Neural cell (in vitro differentiated cells): ENCODE measurements around the gene SNX21. TPM values are rescaled to one million over a fixed set of nuclear protein-coding genes. Genes with fewer than 3 reads are reported as not detected.

Experiments used
- H2AFZ ChIP-seq: fragments of 200-600, 300-800 bp; sonication (generic), shearing (Covaris generic); 2 replicates; pipeline ENCODE4 v1.6.0; 2014; ENCODE audit warnings: low read depth, mild to moderate bottlenecking, antibody characterized with exemption, low read length, moderate library complexity
- H3F3A ChIP-seq: fragments of 200-600 bp; shearing (Covaris generic); 2 replicates; pipeline ENCODE4 v1.6.1; 2016; ENCODE audit warnings: mild to moderate bottlenecking, moderate library complexity, mixed read lengths, antibody characterized with exemption, low read length; ENCODE audit not compliant: insufficient read depth, poor library complexity, severe bottlenecking
- H3K27ac ChIP-seq: fragments of 200-600, 300-800 bp; sonication (generic), shearing (Covaris generic); 2 replicates; pipeline ENCODE4 v1.5.1; 2014; ENCODE audit warnings: mild to moderate bottlenecking, low read length, moderate library complexity
- H3K27me3 ChIP-seq: fragments of 300-800, 200-600 bp; sonication (generic), shearing (Covaris generic); 2 replicates; pipeline ENCODE4 v1.6.0; 2014; ENCODE audit warnings: mild to moderate bottlenecking, low read depth, low read length, moderate library complexity; ENCODE audit not compliant: insufficient read depth
- H3K36me3 ChIP-seq: fragments of 300-800, 200-600 bp; sonication (generic), shearing (Covaris generic); 2 replicates; pipeline ENCODE4 v1.5.1; 2014; ENCODE audit warnings: mild to moderate bottlenecking, antibody characterized with exemption, low read length, moderate library complexity; ENCODE audit not compliant: insufficient read depth
- H3K4me2 ChIP-seq: fragments of 300-800, 200-600 bp; sonication (generic), shearing (Covaris generic); 2 replicates; pipeline ENCODE4 v1.6.0; 2014; ENCODE audit warnings: mild to moderate bottlenecking, low read length
- H3K4me3 ChIP-seq: fragments of 300-800, 200-600 bp; sonication (generic), shearing (Covaris generic); 2 replicates; pipeline ENCODE4 v1.5.1; 2014; ENCODE audit warnings: mild to moderate bottlenecking, low read length, moderate library complexity
- H3K79me2 ChIP-seq: fragments of 200-600 bp; shearing (Covaris generic); replicated peaks from 2 replicates; pipeline ENCODE4 v1.6.0; 2014; ENCODE audit warnings: mild to moderate bottlenecking, low read length, moderate library complexity; ENCODE audit not compliant: insufficient read depth
- H3K9ac ChIP-seq: fragments of 300-800, 200-600 bp; sonication (generic), shearing (Covaris generic); 2 replicates; pipeline ENCODE4 v1.6.1; 2016; ENCODE audit warnings: mild to moderate bottlenecking, low read length, mixed read lengths
- H3K9me2 ChIP-seq: fragments of 200-600 bp; shearing (Covaris generic); 2 replicates; pipeline ENCODE4 v1.6.1; 2016; ENCODE audit warnings: mild to moderate bottlenecking, low read length, mixed read lengths; ENCODE audit not compliant: insufficient read depth
- H3K9me3 ChIP-seq: fragments of 200-600, 300-800 bp; sonication (generic), shearing (Covaris generic); 2 replicates; pipeline ENCODE4 v1.6.1; 2016; ENCODE audit warnings: mild to moderate bottlenecking, mixed run types, low read length, moderate library complexity, mixed read lengths
- H4K20me1 ChIP-seq: fragments of 200-600 bp; shearing (Covaris generic); 2 replicates; pipeline ENCODE4 v1.6.1; 2016; ENCODE audit warnings: mild to moderate bottlenecking, mixed run types; ENCODE audit not compliant: insufficient read depth
- EP300 ChIP-seq: fragments of 450-650 bp; conservative IDR thresholded peaks from 2 replicates; pipeline ENCODE4 v1.6.1; 2014; ENCODE audit warnings: antibody characterized with exemption, mild to moderate bottlenecking, moderate library complexity; ENCODE audit not compliant: poor library complexity, severe bottlenecking
- EZH2 ChIP-seq: fragments of 200-600, 300-800 bp; shearing (Covaris generic), sonication (generic); IDR thresholded peaks from 2 replicates; pipeline ENCODE4 v1.6.1; 2014; ENCODE audit warnings: antibody characterized with exemption, low read length, borderline replicate concordance, mild to moderate bottlenecking; ENCODE audit not compliant: insufficient read depth, poor library complexity, severe bottlenecking
- MXI1 ChIP-seq: fragments of 450-650 bp; conservative IDR thresholded peaks from 2 replicates; pipeline ENCODE4 v1.6.1; 2014; ENCODE audit warnings: antibody characterized with exemption, mild to moderate bottlenecking; ENCODE audit not compliant: poor library complexity, severe bottlenecking
- POLR2AphosphoS5 ChIP-seq: IDR thresholded peaks from 2 replicates; pipeline ENCODE4 v1.6.1; 2012
- RAD21 ChIP-seq: fragments of 450-650 bp; conservative IDR thresholded peaks from 2 replicates; pipeline ENCODE4 v1.6.1; 2014; ENCODE audit warnings: antibody characterized with exemption, mild to moderate bottlenecking, moderate library complexity
- SMC3 ChIP-seq: fragments of 450-650 bp; conservative IDR thresholded peaks from 2 replicates; pipeline ENCODE4 v1.6.1; 2014; ENCODE audit warnings: antibody characterized with exemption, mild to moderate bottlenecking, moderate library complexity; ENCODE audit not compliant: poor library complexity
- TAF1 ChIP-seq: IDR thresholded peaks from 2 replicates; pipeline ENCODE4 v1.6.1; 2012; ENCODE audit warnings: low read depth
- polyA plus RNA-seq: library from polyadenylated mRNA; depleted of rRNA; stranded (reverse); fragments of >200 nt; gene quantifications from 2 replicates; pipeline ENCODE4 v1.2.3, GENCODE V29; 2014
- TF ChIP-seq, protein P1 (sequence below): IDR thresholded peaks from 2 replicates; pipeline ENCODE4 v1.6.1; 2012; ENCODE audit warnings: borderline replicate concordance
- TF ChIP-seq, protein P2 (sequence below): fragments of 450-650 bp; IDR thresholded peaks from 2 replicates; pipeline ENCODE4 v1.5.1; 2014; ENCODE audit warnings: antibody characterized with exemption, mild to moderate bottlenecking, moderate library complexity; ENCODE audit not compliant: poor library complexity, severe bottlenecking

Gene SNX21
- polyA plus RNA-seq, 1 donor from 2014 or later = 7.2 TPM

DNA sequence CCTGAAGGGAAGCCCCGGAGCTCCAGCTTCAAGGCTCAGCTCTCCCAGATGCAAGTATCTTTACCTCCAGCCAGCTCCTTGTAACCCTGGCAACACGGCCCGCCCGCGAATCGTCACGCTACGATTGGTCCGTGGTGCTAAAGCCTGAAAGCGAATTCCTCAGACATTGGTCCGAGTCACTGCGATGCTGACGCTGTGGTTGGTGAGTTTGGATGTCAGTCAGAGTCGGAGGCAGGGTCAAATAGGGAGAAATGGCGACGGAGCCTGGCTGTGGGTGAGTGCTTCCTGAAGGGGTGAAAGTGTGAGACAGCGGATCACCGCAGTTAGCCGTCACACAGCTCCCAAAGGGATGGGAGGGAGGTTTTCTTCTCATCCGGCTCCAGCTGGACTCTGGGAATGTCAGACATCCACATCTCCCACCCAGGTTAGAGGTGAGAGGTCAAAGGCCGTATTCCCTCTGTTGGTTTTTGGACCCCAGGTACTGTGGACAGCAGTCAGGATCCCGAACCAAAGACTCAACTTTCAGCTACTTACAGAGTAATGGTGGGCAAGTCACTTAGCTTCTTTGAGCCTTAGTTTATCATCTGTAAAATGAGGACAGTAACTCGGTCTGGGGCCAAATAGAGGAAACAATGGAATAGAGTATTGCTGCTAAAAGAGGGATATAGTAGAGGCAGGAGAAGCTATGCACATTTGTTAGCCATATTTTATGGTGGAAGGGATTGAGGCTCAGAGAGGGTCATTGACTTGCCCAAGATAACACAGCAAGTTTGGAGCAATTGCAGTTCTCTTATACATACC lies 47.6 kb downstream of the SNX21 start, which contains the start of gene ZSWIM1:
Gene ZSWIM1, plus strand, starts transcription at position 240 of the 801 bp plus-strand sequence. CDS start 1,366 bp downstream, outside the sequence.
- no peaks in the 10 kb centered on the region for H3K36me3 ChIP-seq
- peak within 1 kb of the TSS; percentile 67 for H3K4me3 ChIP-seq
- TF ChIP-seq EP300 (no peak), SMC3 (no peak), POLR2AphosphoS5 (peak; percentile 94), TAF1 (peak; percentile 87), MXI1 (peak; percentile 81), EZH2 (no peak), RAD21 (no peak)
- TF ChIP-seq, protein P1, sequence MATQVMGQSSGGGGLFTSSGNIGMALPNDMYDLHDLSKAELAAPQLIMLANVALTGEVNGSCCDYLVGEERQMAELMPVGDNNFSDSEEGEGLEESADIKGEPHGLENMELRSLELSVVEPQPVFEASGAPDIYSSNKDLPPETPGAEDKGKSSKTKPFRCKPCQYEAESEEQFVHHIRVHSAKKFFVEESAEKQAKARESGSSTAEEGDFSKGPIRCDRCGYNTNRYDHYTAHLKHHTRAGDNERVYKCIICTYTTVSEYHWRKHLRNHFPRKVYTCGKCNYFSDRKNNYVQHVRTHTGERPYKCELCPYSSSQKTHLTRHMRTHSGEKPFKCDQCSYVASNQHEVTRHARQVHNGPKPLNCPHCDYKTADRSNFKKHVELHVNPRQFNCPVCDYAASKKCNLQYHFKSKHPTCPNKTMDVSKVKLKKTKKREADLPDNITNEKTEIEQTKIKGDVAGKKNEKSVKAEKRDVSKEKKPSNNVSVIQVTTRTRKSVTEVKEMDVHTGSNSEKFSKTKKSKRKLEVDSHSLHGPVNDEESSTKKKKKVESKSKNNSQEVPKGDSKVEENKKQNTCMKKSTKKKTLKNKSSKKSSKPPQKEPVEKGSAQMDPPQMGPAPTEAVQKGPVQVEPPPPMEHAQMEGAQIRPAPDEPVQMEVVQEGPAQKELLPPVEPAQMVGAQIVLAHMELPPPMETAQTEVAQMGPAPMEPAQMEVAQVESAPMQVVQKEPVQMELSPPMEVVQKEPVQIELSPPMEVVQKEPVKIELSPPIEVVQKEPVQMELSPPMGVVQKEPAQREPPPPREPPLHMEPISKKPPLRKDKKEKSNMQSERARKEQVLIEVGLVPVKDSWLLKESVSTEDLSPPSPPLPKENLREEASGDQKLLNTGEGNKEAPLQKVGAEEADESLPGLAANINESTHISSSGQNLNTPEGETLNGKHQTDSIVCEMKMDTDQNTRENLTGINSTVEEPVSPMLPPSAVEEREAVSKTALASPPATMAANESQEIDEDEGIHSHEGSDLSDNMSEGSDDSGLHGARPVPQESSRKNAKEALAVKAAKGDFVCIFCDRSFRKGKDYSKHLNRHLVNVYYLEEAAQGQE = peak; percentile 92
- TF ChIP-seq, protein P2, sequence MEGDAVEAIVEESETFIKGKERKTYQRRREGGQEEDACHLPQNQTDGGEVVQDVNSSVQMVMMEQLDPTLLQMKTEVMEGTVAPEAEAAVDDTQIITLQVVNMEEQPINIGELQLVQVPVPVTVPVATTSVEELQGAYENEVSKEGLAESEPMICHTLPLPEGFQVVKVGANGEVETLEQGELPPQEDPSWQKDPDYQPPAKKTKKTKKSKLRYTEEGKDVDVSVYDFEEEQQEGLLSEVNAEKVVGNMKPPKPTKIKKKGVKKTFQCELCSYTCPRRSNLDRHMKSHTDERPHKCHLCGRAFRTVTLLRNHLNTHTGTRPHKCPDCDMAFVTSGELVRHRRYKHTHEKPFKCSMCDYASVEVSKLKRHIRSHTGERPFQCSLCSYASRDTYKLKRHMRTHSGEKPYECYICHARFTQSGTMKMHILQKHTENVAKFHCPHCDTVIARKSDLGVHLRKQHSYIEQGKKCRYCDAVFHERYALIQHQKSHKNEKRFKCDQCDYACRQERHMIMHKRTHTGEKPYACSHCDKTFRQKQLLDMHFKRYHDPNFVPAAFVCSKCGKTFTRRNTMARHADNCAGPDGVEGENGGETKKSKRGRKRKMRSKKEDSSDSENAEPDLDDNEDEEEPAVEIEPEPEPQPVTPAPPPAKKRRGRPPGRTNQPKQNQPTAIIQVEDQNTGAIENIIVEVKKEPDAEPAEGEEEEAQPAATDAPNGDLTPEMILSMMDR = peak; percentile 24
- peak within 1 kb of the TSS; percentile 6 for H2AFZ ChIP-seq
- no peaks in the 10 kb centered on the region for H3K27me3 ChIP-seq
- H4K20me1 ChIP-seq = no peaks in the 10 kb centered on the region
- no peaks in the 10 kb centered on the region for H3K9me3 ChIP-seq
- H3K9ac ChIP-seq = peak within 1 kb of the TSS; percentile 64
- no peaks in the 10 kb centered on the region for H3K9me2 ChIP-seq
- peaks cover 12% of the 10 kb centered on the region for H3K79me2 ChIP-seq
- no peaks in the 10 kb centered on the region for H3F3A ChIP-seq
- peak within 1 kb of the TSS; percentile 68 for H3K27ac ChIP-seq
- H3K4me2 ChIP-seq = peak within 1 kb of the TSS; percentile 68

DNA sequence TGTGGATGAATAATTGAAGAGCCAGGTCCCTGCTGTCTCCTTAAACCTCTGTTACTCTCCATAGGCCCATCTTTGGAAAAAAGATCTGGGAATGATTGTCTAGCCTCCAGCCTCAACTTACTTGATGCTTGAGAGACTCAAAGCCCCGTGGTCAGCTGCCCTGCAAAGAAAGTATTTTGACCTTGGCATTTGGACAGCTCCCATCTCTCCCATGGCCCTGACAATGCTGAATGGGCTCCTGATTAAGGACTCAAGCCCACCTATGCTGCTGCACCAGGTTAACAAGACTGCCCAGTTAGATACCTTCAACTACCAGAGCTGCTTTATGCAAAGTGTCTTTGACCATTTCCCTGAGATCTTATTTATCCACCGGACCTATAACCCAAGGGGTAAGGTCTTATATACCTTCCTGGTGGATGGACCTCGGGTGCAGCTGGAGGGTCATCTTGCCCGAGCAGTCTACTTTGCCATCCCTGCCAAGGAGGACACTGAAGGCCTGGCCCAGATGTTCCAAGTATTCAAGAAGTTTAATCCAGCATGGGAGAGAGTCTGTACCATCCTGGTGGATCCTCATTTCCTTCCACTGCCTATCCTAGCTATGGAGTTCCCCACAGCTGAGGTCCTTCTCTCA lies 49.0 kb downstream of the SNX21 start:
- Histone ChIP-seq H3K4me3 (no peak overlapping the region), H3K27me3 (no peaks in the 10 kb centered on the region), H3K9me3 (no peaks in the 10 kb centered on the region), H3F3A (no peaks in the 10 kb centered on the region), H3K79me2 (peaks cover 12% of the 10 kb centered on the region), H3K9ac (no peak overlapping the region), H3K9me2 (no peaks in the 10 kb centered on the region), H3K4me2 (no peak overlapping the region), H3K36me3 (no peaks in the 10 kb centered on the region), H2AFZ (no peak overlapping the region), H4K20me1 (no peaks in the 10 kb centered on the region), H3K27ac (no peak overlapping the region)
- TF ChIP-seq, protein P2 = no peak
- TF ChIP-seq SMC3 = no peak
- TF ChIP-seq, protein P1 = no peak
- TF ChIP-seq EP300 = no peak
- no peak for TF ChIP-seq MXI1
- TF ChIP-seq POLR2AphosphoS5 = no peak
- TF ChIP-seq RAD21 = no peak
- TF ChIP-seq TAF1 = no peak
